ENCODE data around the gene PLXNA1.

The PLXNA1 gene

DNA sequence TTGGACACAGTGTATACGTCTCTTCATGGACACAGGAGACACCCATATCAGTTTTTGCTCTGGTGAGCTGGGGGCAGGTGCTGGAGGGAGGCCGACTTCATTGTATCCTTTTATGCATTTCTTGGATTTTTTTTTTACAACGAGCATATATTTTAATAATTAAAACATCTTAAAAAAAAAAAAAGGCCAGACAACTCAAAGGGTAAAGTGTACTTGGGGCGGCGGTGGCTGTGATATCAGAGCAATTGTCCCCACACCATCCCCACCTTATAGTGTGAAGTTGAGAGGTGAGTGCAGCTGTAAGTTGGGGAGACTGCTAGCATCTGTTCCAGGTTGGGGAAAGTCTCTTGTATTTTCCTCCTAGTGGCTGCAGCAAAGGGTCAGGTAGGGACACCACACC lies 12.0 kb upstream of the PLXNA1 start:
- no peak for DNase-seq (ENCODE audit: low spot score)
- no peak overlapping the region for H3K27ac ChIP-seq
- ChIA-PET POLR2A (ENCODE audit: low non-redundant PET) (no interaction called here), CTCF (interaction anchor here (0.8 to 1.7 kb wide), 2 partner anchors 10 to 11 kb away, joined by 4 to 6 read pairs; no protein-coding TSS in a partner anchor)
- TF ChIP-seq CTCF (conservative IDR thresholded peaks at IDR 0.05; ENCODE audit: low read depth) = no peak

- TF ChIP-seq CTCF (conservative IDR thresholded peaks at IDR 0.05; ENCODE audit: low read depth) = no peak
- H3K27ac ChIP-seq = no peak overlapping the region
- ChIA-PET CTCF (interaction anchor here (0.6 to 1.5 kb wide), 5 partner anchors 10 to 442 kb away, joined by 3 to 4 read pairs (median 3); no protein-coding TSS in a partner anchor), POLR2A (ENCODE audit: low non-redundant PET) (no interaction called here)
- no peak for DNase-seq (ENCODE audit: low spot score)
Observed at GRCh38 chr3:126971891-126972351, 11.0 kb upstream of the PLXNA1 start.

GRCh38 chr3:126972866-126973265 lies 10.0 kb upstream of the PLXNA1 start:
- H3K27ac ChIP-seq = no peak overlapping the region
- DNase-seq (ENCODE audit: low spot score) = no peak
- CTCF ChIA-PET = interaction anchor here (0.6 to 1.5 kb wide), 4 partner anchors 9 to 474 kb away, joined by 3 to 8 read pairs (median 4); no protein-coding TSS in a partner anchor
- TF ChIP-seq CTCF (conservative IDR thresholded peaks at IDR 0.05; ENCODE audit: low read depth) = no peak
- POLR2A ChIA-PET (ENCODE audit: low non-redundant PET) = no interaction called here

DNA sequence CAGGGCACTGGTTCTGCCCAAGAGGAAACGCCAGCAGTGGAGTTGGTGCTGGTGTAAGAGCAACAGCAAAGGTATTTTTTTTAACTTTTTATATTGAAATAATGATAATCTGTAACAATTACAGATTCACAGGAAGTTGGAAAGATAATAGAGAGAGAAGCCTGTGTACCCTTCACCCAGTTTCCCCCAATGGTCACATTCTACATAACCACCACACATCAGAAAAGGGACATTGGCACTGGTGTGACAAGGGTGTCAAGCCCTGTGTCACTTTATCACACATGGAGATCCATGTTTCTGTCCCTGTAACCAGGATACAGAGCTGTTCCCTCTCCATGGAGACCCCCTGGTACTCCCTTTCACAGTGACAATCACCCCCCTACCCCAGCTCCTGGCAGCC lies 9.1 kb upstream of the PLXNA1 start:
- no peak for TF ChIP-seq CTCF (conservative IDR thresholded peaks at IDR 0.05; ENCODE audit: low read depth)
- ChIA-PET CTCF (interaction anchor here (0.8 kb wide), 1 partner anchor 601 kb away, joined by 3 read pairs; no protein-coding TSS in a partner anchor), POLR2A (ENCODE audit: low non-redundant PET) (no interaction called here)
- H3K27ac ChIP-seq = no peak overlapping the region
- no peak for DNase-seq (ENCODE audit: low spot score)

- ChIA-PET CTCF (no interaction called here), POLR2A (ENCODE audit: low non-redundant PET) (no interaction called here)
- no peak for DNase-seq (ENCODE audit: low spot score)
- H3K27ac ChIP-seq = no peak overlapping the region
- TF ChIP-seq CTCF (conservative IDR thresholded peaks at IDR 0.05; ENCODE audit: low read depth) = no peak
Observed at GRCh38 chr3:126974756-126975155, 8.2 kb upstream of the PLXNA1 start.

GRCh38 chr3:126976906-126977305 lies 6.0 kb upstream of the PLXNA1 start:
- H3K27ac ChIP-seq = no peak overlapping the region
- DNase-seq (ENCODE audit: low spot score) = no peak
- ChIA-PET CTCF (interaction anchor here (1.8 kb wide), 1 partner anchor 224 kb away, joined by 6 read pairs; no protein-coding TSS in a partner anchor), POLR2A (ENCODE audit: low non-redundant PET) (no interaction called here)
- no peak for TF ChIP-seq CTCF (conservative IDR thresholded peaks at IDR 0.05; ENCODE audit: low read depth)

All from RWPE1 (cell line).